Activated CD8-positive, alpha-beta T cell treated with anti-CD3 and anti-CD28 coated beads for 36 hours (primary cell): ENCODE results near the gene HRK. TPM values are rescaled to one million over a fixed set of nuclear protein-coding genes. Genes with fewer than 3 reads are reported as not detected.

Source experiments
- ATAC-seq: fragments of 200-7000 bp; cut with Tn5 transposase; one replicate; pipeline ENCODE4 v1.10.0; 2021; ENCODE audit warnings: mild to moderate bottlenecking, moderate library complexity
- CTCF ChIA-PET: fragments of 350-600 bp; sonication (Branson Sonifier 250); formaldehyde crosslinking; loops from one replicate; lab custom pipeline; 2021; ENCODE audit warnings: antibody characterized with exemption; lab: Charles Lee
- POLR2A ChIA-PET: fragments of 350-600 bp; sonication (Branson Sonifier 250); formaldehyde crosslinking; loops from one replicate; lab custom pipeline; 2021; ENCODE audit warnings: antibody characterized with exemption; lab: Charles Lee
- DNase-seq: peaks from one replicate; pipeline ENCODE4 v3.0.0-alpha.2; 2020
- H3K27ac Mint-ChIP-seq: one replicate; pipeline ENCODE4 v1.8.0; 2021; ENCODE audit warnings: mild to moderate bottlenecking, mixed read lengths
- H3K27me3 Mint-ChIP-seq: one replicate; pipeline ENCODE4 v1.8.0; 2021; ENCODE audit warnings: mixed read lengths
- H3K36me3 Mint-ChIP-seq: one replicate; pipeline ENCODE4 v1.8.0; 2021; ENCODE audit warnings: low read depth, mixed read lengths
- H3K4me1 Mint-ChIP-seq: one replicate; pipeline ENCODE4 v1.8.0; 2021; ENCODE audit warnings: low read depth, mixed read lengths
- H3K4me3 Mint-ChIP-seq: one replicate; pipeline ENCODE4 v1.8.0; 2021; ENCODE audit warnings: mild to moderate bottlenecking, moderate library complexity, mixed read lengths
- H3K9me3 Mint-ChIP-seq: one replicate; pipeline ENCODE4 v1.8.0; 2021; ENCODE audit warnings: mixed read lengths
- intact Hi-C: fragments of 100-400 bp; cut with micrococcal nuclease; formaldehyde crosslinking; loops from one replicate; pipeline ENCODE4 v1.10.0; 2022
- total RNA-seq, 2 experiments: library from RNA; stranded (reverse); gene quantifications; one replicate each; pipeline ENCODE4 v1.2.3, GENCODE V29; 2021
- TF ChIP-seq, protein P1 (sequence below): fragments of 200-600 bp; IDR thresholded peaks from one replicate; pipeline ENCODE4 v1.8.0; 2022; ENCODE audit warnings: antibody characterized with exemption, mild to moderate bottlenecking

The HRK gene
- total RNA-seq, 2 experiments from 2014 or later, result not detected

DNA sequence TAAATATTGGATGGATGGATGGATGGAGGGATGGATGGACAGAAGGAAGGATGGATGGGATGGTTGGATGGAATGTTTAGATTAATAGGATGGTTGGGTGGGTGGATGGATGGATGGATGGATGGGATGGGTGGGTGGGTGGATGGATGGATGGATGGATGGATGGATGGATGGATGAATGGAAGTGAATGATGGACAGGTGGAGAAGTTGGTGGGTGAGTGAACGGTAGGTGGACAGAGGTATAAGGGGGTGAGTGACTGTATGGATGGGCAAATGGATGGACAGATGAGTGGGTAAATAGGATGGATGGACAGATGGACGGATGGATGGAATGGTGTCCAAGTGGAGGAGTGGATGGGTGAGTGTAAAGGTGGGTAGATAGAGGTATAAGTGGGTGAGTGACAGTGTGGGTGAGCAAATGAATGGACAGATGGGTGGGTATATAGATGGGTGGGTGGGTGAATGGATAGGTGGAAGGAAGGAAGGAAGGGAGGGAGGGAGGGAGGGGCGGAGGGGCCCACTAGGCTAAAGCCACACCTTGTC lies 41.9 kb downstream of the HRK start:
- ChIA-PET POLR2A (no interaction called here), CTCF (no interaction called here)
- H3K9me3 Mint-ChIP-seq, result peaks cover 3% of the 10 kb centered on the region
- peaks cover 14% of the 10 kb centered on the region for H3K36me3 Mint-ChIP-seq
- ATAC-seq (no peak), DNase-seq (no peak)
- TF ChIP-seq, protein P1, sequence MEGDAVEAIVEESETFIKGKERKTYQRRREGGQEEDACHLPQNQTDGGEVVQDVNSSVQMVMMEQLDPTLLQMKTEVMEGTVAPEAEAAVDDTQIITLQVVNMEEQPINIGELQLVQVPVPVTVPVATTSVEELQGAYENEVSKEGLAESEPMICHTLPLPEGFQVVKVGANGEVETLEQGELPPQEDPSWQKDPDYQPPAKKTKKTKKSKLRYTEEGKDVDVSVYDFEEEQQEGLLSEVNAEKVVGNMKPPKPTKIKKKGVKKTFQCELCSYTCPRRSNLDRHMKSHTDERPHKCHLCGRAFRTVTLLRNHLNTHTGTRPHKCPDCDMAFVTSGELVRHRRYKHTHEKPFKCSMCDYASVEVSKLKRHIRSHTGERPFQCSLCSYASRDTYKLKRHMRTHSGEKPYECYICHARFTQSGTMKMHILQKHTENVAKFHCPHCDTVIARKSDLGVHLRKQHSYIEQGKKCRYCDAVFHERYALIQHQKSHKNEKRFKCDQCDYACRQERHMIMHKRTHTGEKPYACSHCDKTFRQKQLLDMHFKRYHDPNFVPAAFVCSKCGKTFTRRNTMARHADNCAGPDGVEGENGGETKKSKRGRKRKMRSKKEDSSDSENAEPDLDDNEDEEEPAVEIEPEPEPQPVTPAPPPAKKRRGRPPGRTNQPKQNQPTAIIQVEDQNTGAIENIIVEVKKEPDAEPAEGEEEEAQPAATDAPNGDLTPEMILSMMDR, result no peak
- intact Hi-C loops, result no loop called here
- no peaks in the 10 kb centered on the region for H3K27me3 Mint-ChIP-seq
- no peak overlapping the region for H3K4me3 Mint-ChIP-seq
- no peaks in the 10 kb centered on the region for H3K4me1 Mint-ChIP-seq
- no peak overlapping the region for H3K27ac Mint-ChIP-seq

DNA sequence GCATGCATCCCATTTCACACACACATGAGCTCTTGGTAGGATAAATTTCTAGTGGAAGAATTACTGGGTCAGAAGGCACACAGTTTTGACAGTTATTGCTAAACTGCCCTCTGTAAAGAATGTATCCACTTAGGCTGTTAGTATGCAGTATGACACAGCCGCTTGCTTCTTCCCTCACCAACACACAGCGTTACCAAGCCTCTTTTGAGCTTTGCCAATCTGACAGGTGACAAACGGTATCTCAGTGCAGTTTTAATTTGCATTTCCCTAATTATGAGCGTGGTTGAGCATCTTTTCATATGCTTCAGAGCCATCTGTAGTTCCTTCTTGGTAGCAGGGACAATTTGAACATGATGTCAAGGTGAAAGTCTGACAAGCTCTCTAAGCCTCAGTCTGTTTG lies 42.9 kb downstream of the HRK start:
- peaks cover 3% of the 10 kb centered on the region for H3K9me3 Mint-ChIP-seq
- ChIA-PET POLR2A (no interaction called here), CTCF (no interaction called here)
- no peak overlapping the region for H3K27ac Mint-ChIP-seq
- no peaks in the 10 kb centered on the region for H3K27me3 Mint-ChIP-seq
- no peaks in the 10 kb centered on the region for H3K4me1 Mint-ChIP-seq
- TF ChIP-seq, protein P1, result no peak
- no peak for DNase-seq
- no peak overlapping the region for H3K4me3 Mint-ChIP-seq
- ATAC-seq, result no peak
- H3K36me3 Mint-ChIP-seq, result peaks cover 16% of the 10 kb centered on the region
- intact Hi-C loops, result no loop called here

DNA sequence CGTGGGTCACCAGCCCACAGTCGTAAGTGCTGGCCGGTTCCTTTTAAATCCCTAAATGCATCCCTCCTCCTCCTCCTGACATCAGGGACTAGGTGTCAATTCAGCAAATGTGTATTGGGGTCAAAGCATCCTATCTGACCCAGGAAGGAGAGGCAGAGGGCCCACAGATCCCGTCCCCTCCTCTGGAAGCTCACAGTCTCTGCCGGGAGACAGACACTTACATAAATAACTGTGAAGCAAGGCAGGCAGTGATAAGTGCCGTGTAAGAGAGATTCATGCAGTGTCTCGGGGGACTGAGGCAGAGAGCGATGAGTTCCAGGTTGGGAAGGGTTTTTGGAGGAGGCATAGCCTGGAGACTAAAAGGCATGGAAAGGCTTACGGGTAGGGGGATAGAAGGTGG lies 44.1 kb downstream of the HRK start:
- H3K9me3 Mint-ChIP-seq, result peaks cover 3% of the 10 kb centered on the region
- no peak overlapping the region for H3K27ac Mint-ChIP-seq
- ATAC-seq (no peak), DNase-seq (no peak)
- TF ChIP-seq, protein P1, result no peak
- ChIA-PET POLR2A (no interaction called here), CTCF (no interaction called here)
- no peak overlapping the region for H3K4me3 Mint-ChIP-seq
- intact Hi-C loops, result no loop called here
- no peaks in the 10 kb centered on the region for H3K4me1 Mint-ChIP-seq
- H3K36me3 Mint-ChIP-seq, result peaks cover 16% of the 10 kb centered on the region
- H3K27me3 Mint-ChIP-seq, result no peaks in the 10 kb centered on the region

DNA sequence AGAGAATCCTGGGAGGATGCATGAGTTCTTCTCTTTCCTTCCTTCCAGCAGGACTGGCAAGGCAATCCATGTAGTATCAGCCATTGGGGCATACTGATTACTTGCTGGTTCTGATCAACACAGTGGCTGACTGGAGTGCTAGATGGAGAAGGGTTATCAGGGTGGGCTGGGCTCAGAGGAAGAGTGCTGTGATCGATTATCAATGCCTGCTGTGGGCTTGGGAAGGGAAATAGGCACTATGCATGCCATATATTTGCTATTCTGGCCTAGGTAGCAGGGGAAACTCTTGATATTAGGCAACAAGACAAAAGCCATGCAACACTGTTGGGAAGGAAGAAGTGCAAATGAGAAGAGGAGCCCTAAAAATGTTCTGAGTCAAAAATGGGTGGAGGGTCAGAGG lies 45.8 kb downstream of the HRK start:
- CTCF ChIA-PET, result no interaction called here
- DNase-seq (no peak), ATAC-seq (no peak)
- POLR2A ChIA-PET, result no interaction called here
- peaks cover 16% of the 10 kb centered on the region for H3K36me3 Mint-ChIP-seq
- H3K9me3 Mint-ChIP-seq, result peaks cover 3% of the 10 kb centered on the region
- H3K4me1 Mint-ChIP-seq, result no peaks in the 10 kb centered on the region
- TF ChIP-seq, protein P1, result no peak
- H3K27ac Mint-ChIP-seq, result no peak overlapping the region
- intact Hi-C loops, result no loop called here
- H3K27me3 Mint-ChIP-seq, result no peaks in the 10 kb centered on the region
- H3K4me3 Mint-ChIP-seq, result no peak overlapping the region

DNA sequence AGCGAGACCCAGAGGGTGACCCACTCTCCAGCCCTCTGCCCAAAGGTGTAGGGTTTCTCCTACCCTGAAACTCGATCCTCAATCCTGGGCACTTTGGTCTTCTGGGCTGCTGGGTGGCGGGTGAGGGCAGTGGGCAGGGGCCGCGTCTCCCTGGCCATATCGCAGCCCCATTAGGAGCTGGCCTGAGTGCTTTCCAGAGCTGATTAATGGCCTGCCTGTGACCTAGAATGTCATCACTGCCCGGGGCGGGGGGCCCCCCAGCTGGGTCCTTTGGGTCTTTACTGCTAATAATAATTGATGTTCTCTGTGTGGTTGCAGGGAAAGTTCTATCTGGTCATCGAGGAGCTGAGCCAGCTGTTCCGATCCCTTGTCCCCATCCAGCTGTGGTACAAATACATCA lies 47.8 kb downstream of the HRK start:
- TF ChIP-seq, protein P1, result no peak
- H3K27ac Mint-ChIP-seq, result no peak overlapping the region
- CTCF ChIA-PET, result interaction anchor here (0.8 kb wide), 1 partner anchor 30 kb away, joined by 3 read pairs; no protein-coding TSS in a partner anchor
- no peaks in the 10 kb centered on the region for H3K4me1 Mint-ChIP-seq
- H3K9me3 Mint-ChIP-seq, result peaks cover 3% of the 10 kb centered on the region
- intact Hi-C loops, result no loop called here
- peaks cover 16% of the 10 kb centered on the region for H3K36me3 Mint-ChIP-seq
- POLR2A ChIA-PET, result no interaction called here
- no peak overlapping the region for H3K4me3 Mint-ChIP-seq
- ATAC-seq (no peak), DNase-seq (no peak)
- H3K27me3 Mint-ChIP-seq, result no peaks in the 10 kb centered on the region
